ENCODE data around the gene ZYG11A.

ZYG11A gene

GRCh38 chr1:52880206-52880605, 37.6 kb downstream of the ZYG11A start:
- no peak for FAIRE-seq

- no peak for FAIRE-seq
Observed at GRCh38 chr1:52887483-52887882, 44.9 kb downstream of the ZYG11A start.

- no peak for FAIRE-seq
Observed at GRCh38 chr1:52892424-52893215, 50.1 kb downstream of the ZYG11A start.

DNA sequence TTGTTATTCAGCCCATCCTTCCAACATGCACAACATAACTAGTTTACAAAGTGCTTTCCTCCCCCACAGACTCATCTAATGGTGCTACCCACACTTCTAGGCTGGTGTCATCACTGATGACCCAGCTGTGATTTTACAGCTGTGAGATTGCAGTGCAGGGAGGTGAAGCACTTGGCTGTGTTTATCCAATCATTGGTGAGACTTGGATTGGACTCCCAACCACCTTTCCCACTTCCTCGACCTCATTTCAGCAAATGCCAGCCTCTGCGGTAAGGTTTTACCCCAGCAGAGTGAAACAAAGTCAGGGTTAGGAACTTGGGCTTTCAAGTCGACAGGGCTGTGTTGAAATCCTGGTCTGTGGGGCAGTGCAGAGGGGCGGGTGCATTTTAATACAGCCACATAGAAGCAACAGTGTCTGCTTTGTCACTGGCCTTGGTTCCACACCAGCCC, 56.9 kb downstream of the ZYG11A start:
- no peak for FAIRE-seq

- FAIRE-seq = no peak
Observed at GRCh38 chr1:52900402-52900801, 57.8 kb downstream of the ZYG11A start.

DNA sequence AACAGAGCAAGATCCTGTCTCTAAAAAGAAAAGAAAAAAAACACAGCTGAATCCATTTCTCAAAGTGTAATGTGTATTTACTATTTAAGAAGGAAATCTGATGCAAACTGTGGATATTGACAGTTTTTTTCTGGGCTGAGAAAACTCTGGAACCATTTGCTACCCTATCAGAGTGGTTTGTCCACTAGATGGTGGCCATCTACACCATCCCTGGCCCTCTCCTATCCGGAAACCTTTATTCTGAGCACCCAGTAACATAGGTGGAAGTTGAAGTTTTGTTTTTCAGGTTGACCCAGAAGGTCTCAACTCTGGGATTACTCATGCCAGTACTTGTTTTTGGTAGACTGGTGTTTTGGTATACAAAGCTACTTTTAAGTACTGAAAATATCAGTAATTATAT, 58.8 kb downstream of the ZYG11A start:
- no peak for FAIRE-seq

DNA sequence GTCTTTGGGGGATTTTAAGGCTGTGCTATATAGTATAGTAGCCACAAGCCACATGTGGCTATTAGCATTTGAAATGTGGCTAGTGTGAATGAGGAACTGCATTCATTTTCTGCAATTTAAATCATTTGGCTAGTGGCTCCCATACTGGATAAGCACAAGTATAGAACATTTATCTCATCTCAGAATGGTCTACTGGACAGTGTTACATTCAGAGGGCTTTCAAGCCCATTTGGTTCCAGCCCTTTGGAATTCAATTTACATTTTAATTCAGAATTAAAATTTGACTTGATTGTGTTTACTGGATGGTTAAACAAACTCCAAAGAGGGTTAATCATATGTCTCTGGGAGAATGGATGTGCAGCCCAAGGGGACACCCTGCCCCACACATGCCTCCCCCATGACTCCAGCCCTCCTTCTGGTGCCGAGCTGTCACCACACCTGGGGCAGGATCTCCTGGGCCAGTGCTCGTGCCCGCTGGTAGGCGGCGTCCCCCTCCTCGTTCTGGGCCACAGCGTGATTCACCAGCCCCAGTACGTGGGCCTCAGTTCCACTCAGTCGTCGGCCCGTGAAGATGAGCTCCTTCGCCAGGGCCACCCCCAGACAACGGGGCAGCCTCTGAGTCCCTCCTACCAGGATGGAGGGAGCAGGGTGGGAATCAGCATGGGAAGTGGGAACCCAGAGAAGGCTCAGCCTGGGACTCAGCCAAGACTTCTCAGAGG, 61.8 kb downstream of the ZYG11A start:
- no peak for FAIRE-seq

GRCh38 chr1:52904927-52905698, 62.6 kb downstream of the ZYG11A start:
- FAIRE-seq = no peak

- FAIRE-seq = no peak
Observed at GRCh38 chr1:52906135-52906603, 63.6 kb downstream of the ZYG11A start.

DNA sequence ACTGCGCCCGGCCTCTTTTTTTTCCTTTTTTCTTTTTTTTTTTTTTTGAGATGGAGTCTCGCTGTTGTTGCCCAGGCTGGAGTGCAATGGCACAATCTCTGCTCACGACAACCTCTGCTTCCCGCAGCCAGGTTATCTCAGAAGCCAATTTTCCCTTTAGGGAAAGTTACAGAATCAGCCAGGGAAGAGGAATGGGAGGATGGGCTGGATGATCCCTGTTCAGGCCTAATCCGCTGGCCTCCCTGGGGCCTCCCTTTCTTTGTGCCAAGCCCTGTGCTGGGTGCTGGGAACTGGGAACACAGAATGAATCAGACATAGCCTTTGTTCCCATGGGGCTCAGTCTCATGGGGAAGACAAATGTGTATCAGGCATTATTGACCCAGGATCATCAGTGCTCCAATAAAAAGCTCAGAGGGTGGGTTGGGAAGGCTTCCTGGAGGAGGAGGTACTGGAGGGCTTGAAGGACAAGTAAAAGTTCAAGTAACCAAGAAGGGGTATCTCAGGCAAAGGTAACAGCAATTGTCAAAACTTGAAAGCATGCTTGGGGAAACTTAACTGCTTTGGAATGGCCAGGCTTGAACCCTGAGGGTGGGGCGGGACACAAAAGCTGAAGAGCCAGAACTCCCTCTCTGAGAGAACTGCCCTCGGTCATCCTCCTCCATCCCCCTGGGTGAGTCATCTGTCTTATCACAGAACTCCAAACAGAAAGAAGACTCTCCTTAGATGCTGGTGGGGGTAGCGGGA, 64.7 kb downstream of the ZYG11A start:
- no peak for FAIRE-seq

DNA sequence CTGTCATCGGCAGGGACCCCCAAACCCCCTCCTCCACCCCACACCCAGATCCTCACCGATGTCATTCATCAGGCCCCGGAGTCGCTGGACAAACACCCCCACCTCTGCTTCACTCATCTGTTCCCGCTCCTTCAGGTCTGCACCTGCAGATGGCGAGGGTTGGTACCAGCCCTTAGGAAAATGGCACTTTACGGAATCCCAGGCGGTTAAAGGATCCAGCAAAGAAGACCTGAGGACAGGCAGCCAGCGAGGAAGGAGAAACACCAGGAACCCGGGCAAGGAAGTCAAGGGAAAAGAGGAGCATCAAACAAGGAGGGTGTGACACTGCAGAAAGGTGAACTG, 65.2 kb downstream of the ZYG11A start:
- FAIRE-seq = no peak

DNA sequence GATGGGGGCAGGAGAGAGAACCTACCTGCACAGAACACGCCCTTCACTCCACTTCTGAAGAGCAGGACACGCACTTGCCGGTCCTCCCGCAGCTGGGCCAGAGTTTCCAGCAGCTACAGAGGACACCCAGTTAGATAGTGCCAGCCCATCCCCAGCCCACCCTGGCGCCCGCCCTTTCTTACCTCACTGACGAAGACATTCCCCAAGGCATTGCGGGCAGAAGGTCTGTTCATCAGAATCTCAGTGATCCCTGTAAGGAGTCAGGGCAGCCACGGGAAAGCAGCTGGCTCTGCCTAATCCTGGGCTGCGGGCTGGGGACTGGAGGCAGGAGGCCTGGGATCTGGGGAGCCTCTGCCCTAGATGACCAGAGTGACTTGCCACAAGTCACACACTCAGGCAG, 69.0 kb downstream of the ZYG11A start:
- FAIRE-seq = no peak

GRCh38 chr1:52913014-52913413, 70.5 kb downstream of the ZYG11A start:
- no peak for FAIRE-seq

GRCh38 chr1:52913537-52913936, 71.0 kb downstream of the ZYG11A start:
- no peak for FAIRE-seq

DNA sequence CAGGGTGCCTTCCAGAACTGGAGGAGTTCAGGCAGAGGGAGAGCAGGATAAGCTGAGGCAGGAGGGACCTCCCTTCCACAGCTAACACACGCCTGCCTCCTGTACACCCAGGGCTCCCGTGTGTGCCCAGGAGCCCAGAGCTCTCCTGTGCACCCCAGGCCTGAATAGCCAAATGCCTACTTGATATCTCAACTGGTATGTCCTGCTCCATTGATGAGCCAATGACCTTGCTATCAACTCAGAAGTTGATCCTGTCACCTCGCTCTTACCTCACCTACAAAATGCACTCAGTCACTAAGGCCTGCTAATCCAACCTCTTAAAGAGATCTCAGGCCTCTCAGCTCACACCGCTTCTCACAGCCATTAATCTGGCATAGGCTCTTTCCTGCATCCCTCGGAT, 71.9 kb downstream of the ZYG11A start:
- no peak for FAIRE-seq

- no peak for FAIRE-seq
Observed at GRCh38 chr1:52915211-52915854, 72.8 kb downstream of the ZYG11A start.

GRCh38 chr1:52915855-52916220, 73.3 kb downstream of the ZYG11A start:
- no peak for FAIRE-seq

DNA sequence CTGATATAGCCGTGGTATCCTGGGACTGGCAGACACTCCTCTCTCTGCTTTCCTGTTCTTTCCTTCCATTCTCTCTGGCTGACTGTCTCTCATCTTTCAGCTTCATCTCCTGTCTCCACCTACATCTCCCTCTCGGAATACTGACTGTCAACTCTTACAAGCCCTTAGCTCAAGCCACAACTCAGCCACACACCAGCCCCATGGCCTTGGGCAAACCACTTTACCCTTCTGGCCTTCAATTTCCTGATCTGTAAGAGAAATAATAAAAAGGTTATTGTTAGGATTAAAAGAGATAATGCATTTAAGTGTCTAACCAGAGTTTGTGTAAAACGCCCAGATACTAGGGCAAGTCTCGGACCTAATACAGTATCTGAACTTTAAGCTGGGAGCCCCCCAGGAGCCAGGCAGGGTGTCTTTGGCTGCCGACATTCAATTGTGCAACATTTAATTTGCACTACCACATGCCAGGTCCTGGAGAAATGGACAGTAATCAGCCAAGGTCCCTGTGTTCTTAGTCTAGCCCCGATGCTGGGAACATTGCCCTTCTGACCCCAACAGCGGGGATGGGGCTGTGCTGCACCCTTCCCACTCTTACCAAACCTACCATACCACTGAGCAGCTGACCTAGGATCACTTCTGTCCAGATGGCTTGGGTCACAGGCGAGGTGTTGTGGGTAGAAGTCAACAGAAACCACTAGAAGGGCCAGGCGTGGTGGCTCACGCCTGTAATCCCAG, 73.8 kb downstream of the ZYG11A start:
- no peak for FAIRE-seq

DNA sequence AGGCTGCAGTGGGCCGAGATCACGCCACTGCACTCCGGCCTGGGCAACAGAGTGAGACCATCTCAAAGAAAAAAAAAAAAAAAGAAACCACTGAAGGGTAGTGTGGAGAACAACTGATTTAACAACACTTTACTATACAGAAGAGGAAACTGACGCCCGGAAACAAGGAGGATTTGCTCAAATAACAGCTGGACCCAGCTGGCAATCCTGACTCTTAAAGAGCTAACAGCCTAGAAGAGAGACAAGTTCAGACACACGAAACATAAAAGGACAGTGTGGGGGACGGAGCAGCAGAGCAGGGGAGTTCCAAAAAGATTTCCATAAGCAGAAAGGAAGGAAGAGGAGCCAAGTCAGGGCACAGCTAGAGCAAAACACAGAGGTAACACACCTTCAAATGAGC, 74.6 kb downstream of the ZYG11A start:
- FAIRE-seq = no peak

- no peak for FAIRE-seq
Observed at GRCh38 chr1:52917581-52917980, 75.0 kb downstream of the ZYG11A start.

DNA sequence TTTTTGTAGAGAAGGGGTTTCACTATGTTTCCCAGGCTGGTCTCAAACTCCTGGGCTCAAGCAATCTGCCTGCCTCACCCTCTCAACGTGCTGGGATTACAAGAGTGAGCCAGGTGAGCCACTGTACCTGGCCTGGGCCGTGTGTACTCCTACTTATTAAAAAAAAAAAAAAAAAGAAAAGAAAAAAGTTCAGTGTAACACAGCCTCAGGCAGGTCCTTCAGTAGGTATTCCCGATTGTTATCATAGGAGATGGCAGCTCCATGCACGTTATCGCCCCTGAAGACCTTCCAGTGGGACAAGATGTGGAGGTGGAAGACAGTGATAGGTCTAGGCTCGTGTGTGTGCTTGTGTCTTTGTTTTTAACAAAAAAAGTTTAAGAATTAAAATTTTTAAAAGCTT, 75.6 kb downstream of the ZYG11A start:
- no peak for FAIRE-seq

All from G401.6 (cell line).